SK-N-SH treated with all-trans-retinoic acid at 6 μM for 48 hours (cell line): ENCODE data around the gene MAGEC3.

Experiments used
- ATAC-seq: fragments of 200-7000 bp; cut with Tn5 transposase; 3 replicates; pipeline ENCODE4 v1.9.1; 2020; ENCODE audit warnings: mild to moderate bottlenecking, moderate library complexity
- ARNTL ChIP-seq: fragments of 450-650 bp; formaldehyde crosslinking; IDR thresholded peaks from 2 replicates; pipeline ENCODE4 v1.5.0; 2020; ENCODE audit warnings: low read depth, mild to moderate bottlenecking, moderate library complexity, borderline replicate concordance
- CSDC2 ChIP-seq: fragments of 250-450 bp; sonication (Bioruptor Pico); IDR thresholded peaks from 2 replicates; pipeline ENCODE4 v1.5.0; 2020; ENCODE audit warnings: mild to moderate bottlenecking, moderate library complexity
- CSRNP3 ChIP-seq: fragments of 250-450 bp; sonication (Bioruptor Pico); IDR thresholded peaks from 2 replicates; pipeline ENCODE4 v1.5.1; 2021; ENCODE audit warnings: mild to moderate bottlenecking, moderate library complexity
- ESRRG ChIP-seq: fragments of 250-450 bp; sonication (Bioruptor Pico); IDR thresholded peaks from 2 replicates; pipeline ENCODE4 v1.6.1; 2021; ENCODE audit warnings: mild to moderate bottlenecking
- GLIS3 ChIP-seq: fragments of 250-450 bp; sonication (Bioruptor Pico); IDR thresholded peaks from 2 replicates; pipeline ENCODE4 v1.5.0; 2020; ENCODE audit warnings: mild to moderate bottlenecking, moderate library complexity
- ISL1 ChIP-seq: fragments of 250-450 bp; sonication (Bioruptor Pico); IDR thresholded peaks from 2 replicates; pipeline ENCODE4 v2.1.2; 2022; ENCODE audit warnings: mild to moderate bottlenecking, moderate library complexity
- OSR1 ChIP-seq: fragments of 250-450 bp; sonication (Bioruptor Pico); IDR thresholded peaks from 2 replicates; pipeline ENCODE4 v1.8.0; 2022; ENCODE audit warnings: moderate library complexity, mild to moderate bottlenecking, inconsistent platforms
- POU6F1 ChIP-seq: fragments of 250-450 bp; sonication (Bioruptor Pico); IDR thresholded peaks from 2 replicates; pipeline ENCODE4 v1.8.0; 2021; ENCODE audit warnings: low read depth, mild to moderate bottlenecking, moderate library complexity, borderline replicate concordance
- PPARA ChIP-seq: fragments of 250-450 bp; sonication (Bioruptor Pico); IDR thresholded peaks from 2 replicates; pipeline ENCODE4 v1.5.0; 2020; ENCODE audit warnings: mild to moderate bottlenecking, borderline replicate concordance
- RARB ChIP-seq: fragments of 250-450 bp; sonication (Bioruptor Pico); IDR thresholded peaks from 2 replicates; pipeline ENCODE4 v1.8.0; 2021; ENCODE audit warnings: mild to moderate bottlenecking, moderate library complexity
- SNAI2 ChIP-seq: fragments of 250-450 bp; sonication (Bioruptor Pico); IDR thresholded peaks from 2 replicates; pipeline ENCODE4 v1.5.0; 2020; ENCODE audit warnings: mild to moderate bottlenecking, moderate library complexity
- TCF4 ChIP-seq: fragments of 250-450 bp; sonication (Bioruptor Pico); IDR thresholded peaks from 2 replicates; pipeline ENCODE4 v1.8.0; 2021; ENCODE audit warnings: mild to moderate bottlenecking, moderate library complexity, borderline replicate concordance
- TOX ChIP-seq: fragments of 250-450 bp; sonication (Bioruptor Pico); IDR thresholded peaks from 2 replicates; pipeline ENCODE4 v1.8.0; 2021; ENCODE audit warnings: mild to moderate bottlenecking, moderate library complexity, borderline replicate concordance
- ZC3H10 ChIP-seq: fragments of 250-450 bp; sonication (Bioruptor Pico); IDR thresholded peaks from 2 replicates; pipeline ENCODE4 v1.5.1; 2021; ENCODE audit warnings: mild to moderate bottlenecking, moderate library complexity
- ZFP30 ChIP-seq: fragments of 450-650 bp; formaldehyde crosslinking; IDR thresholded peaks from 2 replicates; pipeline ENCODE4 v1.5.0; 2022; ENCODE audit warnings: mild to moderate bottlenecking, moderate library complexity
- ZNF70 ChIP-seq: fragments of 450-650 bp; formaldehyde crosslinking; IDR thresholded peaks from 2 replicates; pipeline ENCODE4 v1.5.0; 2020; ENCODE audit warnings: mild to moderate bottlenecking, moderate library complexity
- ZNF8 ChIP-seq: fragments of 450-650 bp; formaldehyde crosslinking; IDR thresholded peaks from 2 replicates; pipeline ENCODE4 v1.5.0; 2020; ENCODE audit warnings: mild to moderate bottlenecking, moderate library complexity
- TF ChIP-seq, protein P1 (sequence below): fragments of 250-450 bp; sonication (Bioruptor Pico); IDR thresholded peaks from 2 replicates; pipeline ENCODE4 v1.8.0; 2020; ENCODE audit warnings: mild to moderate bottlenecking, moderate library complexity, borderline replicate concordance
- TF ChIP-seq, protein P2 (sequence below): fragments of 250-450 bp; sonication (Bioruptor Pico); IDR thresholded peaks from 2 replicates; pipeline ENCODE4 v1.5.1; 2020; ENCODE audit warnings: low read depth, mild to moderate bottlenecking, moderate library complexity
- TF ChIP-seq, protein P3 (sequence below): fragments of 250-450 bp; sonication (Bioruptor Pico); IDR thresholded peaks from 2 replicates; pipeline ENCODE4 v1.5.0; 2020; ENCODE audit warnings: mild to moderate bottlenecking, moderate library complexity

The MAGEC3 gene

GRCh38 chrX:141814213-141814857 lies 23.8 kb upstream of the MAGEC3 start:
- no peak for TF ChIP-seq TOX (CRISPR knock-in tag)
- no peak for TF ChIP-seq ARNTL (CRISPR knock-in tag)
- TF ChIP-seq ZC3H10 (CRISPR knock-in tag) = no peak
- TF ChIP-seq CSRNP3 (CRISPR knock-in tag) = no peak
- TF ChIP-seq RARB (CRISPR knock-in tag) = no peak
- no peak for TF ChIP-seq ZNF8 (CRISPR knock-in tag)
- no peak for ATAC-seq

GRCh38 chrX:141815904-141816303 lies 22.2 kb upstream of the MAGEC3 start:
- TF ChIP-seq ZC3H10 (CRISPR knock-in tag) = no peak
- TF ChIP-seq ZNF70 (CRISPR knock-in tag) = no peak
- TF ChIP-seq, protein P1, sequence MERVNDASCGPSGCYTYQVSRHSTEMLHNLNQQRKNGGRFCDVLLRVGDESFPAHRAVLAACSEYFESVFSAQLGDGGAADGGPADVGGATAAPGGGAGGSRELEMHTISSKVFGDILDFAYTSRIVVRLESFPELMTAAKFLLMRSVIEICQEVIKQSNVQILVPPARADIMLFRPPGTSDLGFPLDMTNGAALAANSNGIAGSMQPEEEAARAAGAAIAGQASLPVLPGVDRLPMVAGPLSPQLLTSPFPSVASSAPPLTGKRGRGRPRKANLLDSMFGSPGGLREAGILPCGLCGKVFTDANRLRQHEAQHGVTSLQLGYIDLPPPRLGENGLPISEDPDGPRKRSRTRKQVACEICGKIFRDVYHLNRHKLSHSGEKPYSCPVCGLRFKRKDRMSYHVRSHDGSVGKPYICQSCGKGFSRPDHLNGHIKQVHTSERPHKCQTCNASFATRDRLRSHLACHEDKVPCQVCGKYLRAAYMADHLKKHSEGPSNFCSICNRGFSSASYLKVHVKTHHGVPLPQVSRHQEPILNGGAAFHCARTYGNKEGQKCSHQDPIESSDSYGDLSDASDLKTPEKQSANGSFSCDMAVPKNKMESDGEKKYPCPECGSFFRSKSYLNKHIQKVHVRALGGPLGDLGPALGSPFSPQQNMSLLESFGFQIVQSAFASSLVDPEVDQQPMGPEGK (CRISPR knock-in tag) = no peak
- TF ChIP-seq ZNF8 (CRISPR knock-in tag) = no peak
- TF ChIP-seq GLIS3 (CRISPR knock-in tag) = no peak
- no peak for TF ChIP-seq RARB (CRISPR knock-in tag)
- no peak for ATAC-seq

DNA sequence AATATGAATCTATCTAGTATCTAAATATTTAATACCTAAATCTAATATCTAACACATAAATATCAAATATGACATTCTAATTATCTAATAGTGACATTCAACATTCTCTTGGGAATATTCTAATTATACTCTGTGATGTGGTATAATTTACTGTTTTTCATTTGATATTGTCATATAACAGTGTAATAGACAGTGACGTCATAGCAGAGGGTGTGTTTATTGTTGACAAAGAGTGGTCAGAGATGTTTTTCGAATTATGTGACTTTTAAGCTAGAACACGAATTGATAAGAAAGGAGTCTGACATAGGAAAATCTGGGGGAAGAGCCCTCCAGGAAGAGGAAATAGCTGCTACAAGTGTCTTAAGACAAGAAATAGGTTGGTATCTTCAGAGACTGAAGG lies 5.9 kb upstream of the MAGEC3 start:
- TF ChIP-seq SNAI2 (CRISPR knock-in tag) (no peak), OSR1 (CRISPR knock-in tag) (no peak), GLIS3 (CRISPR knock-in tag) (no peak)
- ATAC-seq = no peak

DNA sequence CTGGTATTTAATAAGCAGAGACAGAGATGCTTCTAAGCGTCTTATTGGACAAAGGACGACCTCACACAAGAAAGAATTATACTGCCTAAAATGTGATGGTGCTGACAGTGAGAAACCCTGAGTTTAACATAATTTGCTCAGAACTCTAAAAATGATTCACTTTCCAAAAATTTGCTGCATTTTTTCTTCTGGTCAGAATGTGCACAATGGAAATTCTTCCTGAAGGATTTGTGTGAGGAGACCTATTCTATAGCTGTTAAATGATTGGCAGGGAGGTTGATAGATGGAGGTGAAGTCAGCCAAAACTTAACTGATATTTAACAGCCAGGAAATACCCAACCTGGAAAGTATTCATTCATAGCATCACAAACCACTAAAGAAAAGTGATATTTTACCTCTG lies 1.7 kb downstream of the MAGEC3 start:
- TF ChIP-seq, protein P2, sequence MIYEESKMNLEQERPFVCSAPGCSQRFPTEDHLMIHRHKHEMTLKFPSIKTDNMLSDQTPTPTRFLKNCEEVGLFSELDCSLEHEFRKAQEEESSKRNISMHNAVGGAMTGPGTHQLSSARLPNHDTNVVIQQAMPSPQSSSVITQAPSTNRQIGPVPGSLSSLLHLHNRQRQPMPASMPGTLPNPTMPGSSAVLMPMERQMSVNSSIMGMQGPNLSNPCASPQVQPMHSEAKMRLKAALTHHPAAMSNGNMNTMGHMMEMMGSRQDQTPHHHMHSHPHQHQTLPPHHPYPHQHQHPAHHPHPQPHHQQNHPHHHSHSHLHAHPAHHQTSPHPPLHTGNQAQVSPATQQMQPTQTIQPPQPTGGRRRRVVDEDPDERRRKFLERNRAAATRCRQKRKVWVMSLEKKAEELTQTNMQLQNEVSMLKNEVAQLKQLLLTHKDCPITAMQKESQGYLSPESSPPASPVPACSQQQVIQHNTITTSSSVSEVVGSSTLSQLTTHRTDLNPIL (CRISPR knock-in tag) = no peak
- ATAC-seq = no peak

GRCh38 chrX:141857479-141857878 lies 19.4 kb downstream of the MAGEC3 start:
- no peak for ATAC-seq
- TF ChIP-seq ZNF8 (CRISPR knock-in tag) (no peak), ISL1 (no peak), PPARA (no peak), POU6F1 (CRISPR knock-in tag) (no peak), SNAI2 (CRISPR knock-in tag) (no peak), CSDC2 (CRISPR knock-in tag) (no peak), ZNF70 (CRISPR knock-in tag) (no peak), ESRRG (CRISPR knock-in tag) (no peak), GLIS3 (CRISPR knock-in tag) (no peak), ZFP30 (CRISPR knock-in tag) (no peak), TCF4 (CRISPR knock-in tag) (no peak), TOX (CRISPR knock-in tag) (no peak)
- TF ChIP-seq, protein P1 (CRISPR knock-in tag) = no peak
- TF ChIP-seq, protein P2 (CRISPR knock-in tag) = no peak
- TF ChIP-seq, protein P3, sequence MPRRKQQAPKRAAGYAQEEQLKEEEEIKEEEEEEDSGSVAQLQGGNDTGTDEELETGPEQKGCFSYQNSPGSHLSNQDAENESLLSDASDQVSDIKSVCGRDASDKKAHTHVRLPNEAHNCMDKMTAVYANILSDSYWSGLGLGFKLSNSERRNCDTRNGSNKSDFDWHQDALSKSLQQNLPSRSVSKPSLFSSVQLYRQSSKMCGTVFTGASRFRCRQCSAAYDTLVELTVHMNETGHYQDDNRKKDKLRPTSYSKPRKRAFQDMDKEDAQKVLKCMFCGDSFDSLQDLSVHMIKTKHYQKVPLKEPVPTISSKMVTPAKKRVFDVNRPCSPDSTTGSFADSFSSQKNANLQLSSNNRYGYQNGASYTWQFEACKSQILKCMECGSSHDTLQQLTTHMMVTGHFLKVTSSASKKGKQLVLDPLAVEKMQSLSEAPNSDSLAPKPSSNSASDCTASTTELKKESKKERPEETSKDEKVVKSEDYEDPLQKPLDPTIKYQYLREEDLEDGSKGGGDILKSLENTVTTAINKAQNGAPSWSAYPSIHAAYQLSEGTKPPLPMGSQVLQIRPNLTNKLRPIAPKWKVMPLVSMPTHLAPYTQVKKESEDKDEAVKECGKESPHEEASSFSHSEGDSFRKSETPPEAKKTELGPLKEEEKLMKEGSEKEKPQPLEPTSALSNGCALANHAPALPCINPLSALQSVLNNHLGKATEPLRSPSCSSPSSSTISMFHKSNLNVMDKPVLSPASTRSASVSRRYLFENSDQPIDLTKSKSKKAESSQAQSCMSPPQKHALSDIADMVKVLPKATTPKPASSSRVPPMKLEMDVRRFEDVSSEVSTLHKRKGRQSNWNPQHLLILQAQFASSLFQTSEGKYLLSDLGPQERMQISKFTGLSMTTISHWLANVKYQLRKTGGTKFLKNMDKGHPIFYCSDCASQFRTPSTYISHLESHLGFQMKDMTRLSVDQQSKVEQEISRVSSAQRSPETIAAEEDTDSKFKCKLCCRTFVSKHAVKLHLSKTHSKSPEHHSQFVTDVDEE (CRISPR knock-in tag) = no peak
- TF ChIP-seq, all 23 proteins: peak for 0
